ENCODE measurements around the gene CBLN3. TPM values are rescaled to one million over a fixed set of nuclear protein-coding genes. Genes with fewer than 3 reads are reported as not detected.
A peak's percentile ranks its signal among the peaks of the same experiment; 100 is the strongest.

The CBLN3 gene
- total RNA-seq, 3 donors from 2014 or later (not counting 1 experiment from before 2014, with no cell fraction given): 0.75 to 1.5 (median 1.1) TPM

DNA sequence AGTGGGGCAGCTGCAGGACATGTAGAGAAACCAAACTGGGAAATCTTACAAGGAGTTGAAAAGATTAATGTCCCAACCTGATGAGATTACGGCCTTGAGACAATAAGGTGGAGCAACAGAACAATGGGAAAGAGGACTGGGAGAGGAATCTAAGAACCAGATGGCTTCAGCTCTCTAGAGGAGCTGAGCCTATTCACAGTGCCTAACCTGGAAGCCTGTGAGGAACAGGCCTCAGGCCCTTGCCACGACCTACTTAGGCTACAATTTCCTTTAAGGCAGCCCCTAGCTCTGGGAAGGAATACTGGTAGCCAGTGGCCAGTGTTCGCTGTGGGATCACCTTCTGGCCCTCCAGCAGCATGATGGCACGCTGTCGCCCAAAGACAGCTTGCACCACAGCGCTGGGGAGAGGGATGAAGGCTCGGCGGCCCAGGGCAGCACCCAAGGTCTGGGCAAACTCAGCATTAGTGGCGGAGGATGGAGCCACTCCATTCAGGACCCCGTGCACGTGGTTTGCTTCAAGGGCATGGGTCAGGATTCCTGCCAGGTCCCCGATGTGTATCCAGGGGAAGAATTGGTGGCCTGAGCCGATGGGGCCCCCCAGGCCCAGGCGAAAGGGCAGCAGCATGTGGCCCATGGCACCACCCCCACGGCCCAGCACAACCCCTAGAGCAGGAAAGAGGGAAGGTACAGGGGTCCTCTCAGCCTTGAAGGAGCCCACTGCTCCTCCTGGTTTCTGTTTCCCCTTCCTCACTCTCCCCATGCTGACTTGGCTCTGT is 10.6 kb upstream of the CBLN3 start:
- H3K4me1 Mint-ChIP-seq: peaks cover 46 to 67% of the 10 kb centered on the region in 2 donors
- peaks cover 49% of the 10 kb centered on the region for H3K36me3 ChIP-seq (ENCODE audit: control insufficient read depth, insufficient read depth, low read length)
- H3K4me3 ChIP-seq (ENCODE audit: low read length): no peak overlapping the region
- H3K9me3 Mint-ChIP-seq: no peaks in the 10 kb centered on the region
- intact Hi-C loops (cut with micrococcal nuclease): loop anchor here (5.0 to 10.0 kb wide), 3 partner anchors 192 to 235 kb away; partner anchors contain the start of genes GZMB and TINF2
- peaks cover 32% of the 10 kb centered on the region for H3K4me1 ChIP-seq (ENCODE audit: control insufficient read depth, insufficient read depth, low read length)
- H3K27ac Mint-ChIP-seq: peak overlapping the region; percentile 97 to 98
- ATAC-seq (no peak), DNase-seq (no peak)
- TF ChIP-seq, protein P1, sequence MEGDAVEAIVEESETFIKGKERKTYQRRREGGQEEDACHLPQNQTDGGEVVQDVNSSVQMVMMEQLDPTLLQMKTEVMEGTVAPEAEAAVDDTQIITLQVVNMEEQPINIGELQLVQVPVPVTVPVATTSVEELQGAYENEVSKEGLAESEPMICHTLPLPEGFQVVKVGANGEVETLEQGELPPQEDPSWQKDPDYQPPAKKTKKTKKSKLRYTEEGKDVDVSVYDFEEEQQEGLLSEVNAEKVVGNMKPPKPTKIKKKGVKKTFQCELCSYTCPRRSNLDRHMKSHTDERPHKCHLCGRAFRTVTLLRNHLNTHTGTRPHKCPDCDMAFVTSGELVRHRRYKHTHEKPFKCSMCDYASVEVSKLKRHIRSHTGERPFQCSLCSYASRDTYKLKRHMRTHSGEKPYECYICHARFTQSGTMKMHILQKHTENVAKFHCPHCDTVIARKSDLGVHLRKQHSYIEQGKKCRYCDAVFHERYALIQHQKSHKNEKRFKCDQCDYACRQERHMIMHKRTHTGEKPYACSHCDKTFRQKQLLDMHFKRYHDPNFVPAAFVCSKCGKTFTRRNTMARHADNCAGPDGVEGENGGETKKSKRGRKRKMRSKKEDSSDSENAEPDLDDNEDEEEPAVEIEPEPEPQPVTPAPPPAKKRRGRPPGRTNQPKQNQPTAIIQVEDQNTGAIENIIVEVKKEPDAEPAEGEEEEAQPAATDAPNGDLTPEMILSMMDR (IDR thresholded peaks at IDR 0.05): no peak
- H3K4me3 Mint-ChIP-seq: peak overlapping the region; percentile 42
- H3K36me3 Mint-ChIP-seq: no peaks in the 10 kb centered on the region
- H3K27me3 Mint-ChIP-seq (ENCODE audit: low read depth in 2 of 2): no peaks in the 10 kb centered on the region
- H3K27me3 ChIP-seq (ENCODE audit: control insufficient read depth, insufficient read depth, low read length): no peaks in the 10 kb centered on the region
- 93% methylated on average over 15 of the region's 15 CpGs for WGBS (ENCODE audit: insufficient coverage)
- H3K9me3 ChIP-seq (ENCODE audit: control insufficient read depth, insufficient read depth, low read length): no peaks in the 10 kb centered on the region
- no peak overlapping the region for H3K27ac ChIP-seq (ENCODE audit: low read length)

DNA sequence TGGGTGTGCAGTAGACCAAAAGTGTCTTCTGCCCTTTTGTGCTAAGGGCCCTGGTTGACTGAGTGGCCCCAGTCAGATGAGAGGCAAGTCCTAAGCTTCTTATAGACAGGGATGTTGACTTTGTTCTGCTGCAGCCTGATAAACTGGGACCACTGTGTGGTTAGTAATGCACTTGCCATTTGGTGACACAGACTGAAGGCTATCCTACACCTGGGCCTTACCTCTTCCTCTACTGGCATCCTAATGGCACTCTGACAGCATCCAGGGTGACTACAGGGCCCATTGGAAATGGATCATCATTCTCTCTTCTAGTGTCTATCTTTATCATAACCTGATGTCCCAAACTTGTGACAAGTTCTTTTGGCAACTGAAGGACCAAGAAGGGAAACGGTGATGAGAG is 9.8 kb upstream of the CBLN3 start:
- Histone ChIP-seq H3K27me3 (ENCODE audit: control insufficient read depth, insufficient read depth, low read length) (no peaks in the 10 kb centered on the region), H3K4me3 (ENCODE audit: low read length) (no peak overlapping the region), H3K4me1 (ENCODE audit: control insufficient read depth, insufficient read depth, low read length) (peaks cover 32% of the 10 kb centered on the region), H3K9me3 (ENCODE audit: control insufficient read depth, insufficient read depth, low read length) (no peaks in the 10 kb centered on the region), H3K36me3 (ENCODE audit: control insufficient read depth, insufficient read depth, low read length) (peaks cover 50% of the 10 kb centered on the region), H3K27ac (ENCODE audit: low read length) (no peak overlapping the region)
- H3K9me3 Mint-ChIP-seq: no peaks in the 10 kb centered on the region
- no peaks in the 10 kb centered on the region for H3K36me3 Mint-ChIP-seq
- no peaks in the 10 kb centered on the region for H3K27me3 Mint-ChIP-seq (ENCODE audit: low read depth in 2 of 2)
- H3K4me3 Mint-ChIP-seq: peak overlapping the region; percentile 42
- TF ChIP-seq, protein P1 (IDR thresholded peaks at IDR 0.05): no peak
- intact Hi-C loops (cut with micrococcal nuclease): loop anchor here (10.0 kb wide), 1 partner anchor 194 kb away; the partner anchor contains the start of gene TINF2
- peaks cover 46 to 73% of the 10 kb centered on the region in 2 donors for H3K4me1 Mint-ChIP-seq
- peak overlapping the region in 1 of 2 donors; percentile 64 for H3K27ac Mint-ChIP-seq
- ATAC-seq (no peak), DNase-seq (no peak)
- WGBS (ENCODE audit: insufficient coverage): 85% methylated on average over 1 of the region's 1 CpG

DNA sequence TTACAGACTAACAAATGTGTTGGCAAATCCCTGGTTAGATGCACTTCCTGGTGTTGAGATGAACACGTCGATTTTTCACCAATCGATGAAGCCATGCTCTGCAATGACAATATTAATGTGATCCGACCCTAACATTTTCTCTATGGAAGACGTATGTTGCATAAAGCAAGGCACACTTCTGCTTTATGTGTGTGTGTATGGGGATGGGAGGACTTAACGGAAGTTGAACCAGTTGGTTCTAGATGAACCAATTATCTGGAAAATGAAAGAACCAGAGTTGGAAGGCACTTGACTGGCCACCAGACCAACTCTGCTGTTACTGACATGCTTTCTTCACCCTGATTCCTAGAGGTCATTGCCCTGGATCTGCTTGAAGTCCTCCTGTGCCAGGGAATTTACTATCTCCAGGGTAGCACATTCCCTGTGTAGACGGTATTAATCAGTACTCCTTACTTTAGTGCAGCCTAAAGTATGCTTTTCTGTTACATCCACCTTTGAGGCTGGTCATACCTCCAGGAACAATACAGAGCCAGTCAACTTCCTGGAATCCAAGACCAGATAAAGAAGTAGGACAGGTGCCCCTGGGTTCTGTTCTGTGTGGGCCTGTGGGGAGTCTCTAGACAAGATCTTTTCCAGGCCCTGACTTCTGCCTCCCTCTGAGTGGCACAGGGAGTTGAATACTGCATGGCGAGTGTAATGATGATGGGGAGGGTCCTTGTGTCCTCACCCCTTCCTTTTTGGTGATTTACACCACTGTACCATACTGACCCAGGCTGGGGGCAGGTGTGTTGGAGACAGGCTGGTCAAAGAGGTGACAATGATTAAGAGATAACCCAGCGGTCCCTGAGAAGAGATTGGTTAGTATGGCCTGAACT is 9.0 kb upstream of the CBLN3 start:
- TF ChIP-seq, protein P1 (IDR thresholded peaks at IDR 0.05): no peak
- Mint-ChIP-seq H3K27me3 (ENCODE audit: low read depth in 2 of 2) (no peaks in the 10 kb centered on the region), H3K4me1 (peaks cover 43 to 70% of the 10 kb centered on the region in 2 donors), H3K27ac (peak overlapping the region; percentile 19 to 64), H3K9me3 (no peaks in the 10 kb centered on the region), H3K36me3 (no peaks in the 10 kb centered on the region), H3K4me3 (no peak overlapping the region)
- DNase-seq: no peak
- Histone ChIP-seq H3K27me3 (ENCODE audit: control insufficient read depth, insufficient read depth, low read length) (no peaks in the 10 kb centered on the region), H3K9me3 (ENCODE audit: control insufficient read depth, insufficient read depth, low read length) (no peaks in the 10 kb centered on the region), H3K27ac (ENCODE audit: low read length) (no peak overlapping the region), H3K4me3 (ENCODE audit: low read length) (no peak overlapping the region), H3K4me1 (ENCODE audit: control insufficient read depth, insufficient read depth, low read length) (peaks cover 32% of the 10 kb centered on the region), H3K36me3 (ENCODE audit: control insufficient read depth, insufficient read depth, low read length) (peaks cover 58% of the 10 kb centered on the region)
- intact Hi-C loops (cut with micrococcal nuclease): loop anchor here (10.0 kb wide), 1 partner anchor 194 kb away; the partner anchor contains the start of gene TINF2
- no peak for ATAC-seq
- 68% methylated on average over 8 of the region's 9 CpGs for WGBS (ENCODE audit: insufficient coverage)
